Heart left ventricle (tissue), 16 donors: Measurements from ENCODE around the gene SLC16A8. TPM values are rescaled to one million over a fixed set of nuclear protein-coding genes. Genes with fewer than 3 reads are reported as not detected.
A peak's percentile ranks its signal among the peaks of the same experiment; 100 is the strongest.

Experiments
- ATAC-seq, 4 donors: fragments of 200-7000 bp; cut with Tn5 transposase; one replicate each; pipeline ENCODE4 v1.9.1; 2020 to 2022; ENCODE audit warnings: moderate library complexity in 4 of 4, mild to moderate bottlenecking in 3 of 4, moderate number of reproducible peaks in 1 of 4
- DNase-seq, 5 donors: peaks; one replicate each; pipeline ENCODE4 v3.0.0-alpha.2; 2020
- H3K27ac ChIP-seq, 12 donors: fragments of 200-600 bp; sonication (generic) in 4 of 12; one replicate each; pipeline versions ENCODE4 v1.5.0 to v1.8.0; 2016 to 2022; ENCODE audit warnings: mild to moderate bottlenecking in 2 of 12
- H3K27me3 ChIP-seq, 9 donors: fragments of 200-600 bp; sonication (generic) in 2 of 9; one replicate each; pipeline versions ENCODE4 v1.5.1 to v1.8.0; 2016 to 2022; ENCODE audit warnings: mild to moderate bottlenecking in 3 of 9
- H3K36me3 ChIP-seq, 9 donors: fragments of 200-600 bp; sonication (generic) in 2 of 9; one replicate each; pipeline versions ENCODE4 v1.5.0 to v1.8.0; 2018 to 2022; ENCODE audit warnings: mild to moderate bottlenecking in 2 of 9
- H3K4me1 ChIP-seq, 12 donors: fragments of 200-600 bp; sonication (generic) in 4 of 12; one replicate each; pipeline versions ENCODE4 v1.5.0 to v1.8.0; 2016 to 2022; ENCODE audit warnings: mild to moderate bottlenecking in 3 of 12
- H3K4me3 ChIP-seq, 12 donors: fragments of 200-600 bp; sonication (generic) in 4 of 12; one replicate each; pipeline versions ENCODE4 v1.5.0 to v1.8.0; 2017 to 2022; ENCODE audit warnings: mild to moderate bottlenecking in 9 of 12, moderate library complexity in 4 of 12
- H3K9me3 ChIP-seq, 12 donors: fragments of 200-600 bp; sonication (generic) in 4 of 12; one replicate each; pipeline versions ENCODE4 v1.5.0 to v1.8.0; 2016 to 2022; ENCODE audit warnings: mild to moderate bottlenecking in 1 of 12
- CTCF ChIP-seq, 12 donors: fragments of 200-600 bp; sonication (generic) in 4 of 12; IDR thresholded peaks; one replicate each; pipeline versions ENCODE4 v1.5.0 to v1.8.0; 2018 to 2022; ENCODE audit warnings: antibody characterized with exemption in 12 of 12, mild to moderate bottlenecking in 5 of 12
- POLR2A ChIP-seq, 2 donors: fragments of 450-650 bp; IDR thresholded peaks; one replicate each; pipeline ENCODE4 v1.6.1; 2017; ENCODE audit warnings: antibody characterized with exemption in 2 of 2, mild to moderate bottlenecking in 2 of 2, moderate library complexity in 2 of 2
- WGBS, 4 donors: extraction: QIAGEN DNeasy Blood & Tissue Kit in 2 of 4; methylation state at CpG; one replicate each; pipeline versions ENCODE4 v1.1.5 to v1.1.7; 2013 to 2018; 5-methylcytosine and 5-hydroxymethylcytosine counted together
- intact Hi-C, 10 donors: fragments of 100-400 bp; cut with DNase I; formaldehyde crosslinking; loops; one replicate each; pipeline versions ENCODE4 v1.11.1 to v1.14.2; 2022
- polyA plus RNA-seq, 2 donors: library from polyadenylated mRNA; stranded (reverse); fragments of 200-250 nt; gene quantifications; one replicate each; pipeline ENCODE4 v1.2.3, GENCODE V29; 2013
- total RNA-seq, 9 donors: library from RNA; depleted of rRNA in 2 of 9; stranded (reverse); fragments of >200 nt in 2 of 9; fragmentation: NEBNext Ultra II Directional in 3 of 9; extraction: Animal tissue kit (Norgen Biotek cat#: 25700) in 3 of 9; gene quantifications; one replicate each; pipeline versions ENCODE4 v1.1.0 to v1.2.4, GENCODE V29; 2016 to 2023
- donor health status: ischemic (EF 13 %, LVEDD 7.1; RV severe dilation, severe dysfunction).
- donor health status: healthy with polysubstance abuse.
- donor health status: DM: no; HTN: yes; CAD: no.
- donor health status: DM: no; HTN: no; CAD: no.
- donor health status: ischemic (EF 25% LVEDD 6.9; RV normal size, moderate dysfunction).
- donor health status: ischemic (EF 25% LVEDD 5.7; RV mildly dilated, moderate dysfunction).
- donor health status: healthy.
- donor health status: DM: yes; HTN: yes; CAD: no.
- donor health status: ischemic (EF 35%, LVEDD 5.7; RV mildly dilated, moderate dysfunction).
- donor health status: nonischemic (EF 11% LVEDD 7.7; RV severe dilation, severe dysfunction).
- donor health status: DM: yes; HTN: yes; CAD: no.
- donor health status: PGD.
- donor health status: ischemic (EF 29% LVEDD 5.4; RV normal size, mild dysfunction).
- donor health status: nonischemic (EF 23%, LVEDD 6.1; RV moderate dilation, normal function).

Gene SLC16A8
- total and polyA plus RNA-seq, 11 donors, result 0.34 TPM; not detected in 10

- WGBS, 4 donors, result 94 to 96% (median 95%) methylated on average over 29 to 32 of the region's 32 CpGs
- peaks cover 0 to 42% (median 35%) of the 10 kb centered on the region in 9 donors for H3K36me3 ChIP-seq
- no peak overlapping the region for H3K4me3 ChIP-seq
- no peak for TF ChIP-seq POLR2A (IDR thresholded peaks at IDR 0.05)
- TF ChIP-seq CTCF (IDR thresholded peaks at IDR 0.05), result no peak
- peaks cover 0 to 11% (median 3%) of the 10 kb centered on the region in 12 donors for H3K4me1 ChIP-seq
- no peak overlapping the region for H3K27ac ChIP-seq
- H3K27me3 ChIP-seq, result peaks cover 0 to 1% (median 0%) of the 10 kb centered on the region in 9 donors
- ATAC-seq (no peak), DNase-seq (peak in 1 of 5 donors; percentile 38)
- H3K9me3 ChIP-seq, result no peaks in the 10 kb centered on the region
- intact Hi-C loops, result loop anchor here in 1 of 10 donors (10.0 kb wide), 1 partner anchor 250 kb away; no protein-coding TSS in a partner anchor
Measured at GRCh38 chr22:38075105-38075825, 8.7 kb downstream of the SLC16A8 start.

GRCh38 chr22:38074181-38075104, 9.5 kb downstream of the SLC16A8 start:
- no peaks in the 10 kb centered on the region for H3K27me3 ChIP-seq
- peak in 1 of 5 donors; percentile 60 for DNase-seq
- H3K4me3 ChIP-seq, result no peak overlapping the region
- WGBS, 4 donors, result 77 to 88% (median 81%) methylated on average over 21 to 47 of the region's 47 CpGs
- H3K4me1 ChIP-seq, result peaks cover 0 to 18% (median 9%) of the 10 kb centered on the region in 12 donors
- intact Hi-C loops, result loop anchor here in 1 of 10 donors (10.0 kb wide), 1 partner anchor 250 kb away; no protein-coding TSS in a partner anchor
- no peak overlapping the region for H3K27ac ChIP-seq
- H3K9me3 ChIP-seq, result no peaks in the 10 kb centered on the region
- no peak for ATAC-seq
- peaks cover 0 to 42% (median 35%) of the 10 kb centered on the region in 9 donors for H3K36me3 ChIP-seq
- TF ChIP-seq CTCF (IDR thresholded peaks at IDR 0.05) (peak in 6 of 12 donors; percentile 10 to 36 (median 29)), POLR2A (IDR thresholded peaks at IDR 0.05) (no peak)

- Histone ChIP-seq H3K4me1 (peaks cover 0 to 25% (median 17%) of the 10 kb centered on the region in 12 donors), H3K4me3 (no peak overlapping the region), H3K27me3 (no peaks in the 10 kb centered on the region), H3K36me3 (peaks cover 0 to 45% (median 35%) of the 10 kb centered on the region in 9 donors), H3K27ac (no peak overlapping the region), H3K9me3 (no peaks in the 10 kb centered on the region)
- TF ChIP-seq POLR2A (IDR thresholded peaks at IDR 0.05) (no peak), CTCF (IDR thresholded peaks at IDR 0.05) (no peak)
- peak in 2 of 5 donors; percentile 13 to 49 for DNase-seq
- intact Hi-C loops, result loop anchor here in 1 of 10 donors (10.0 kb wide), 1 partner anchor 251 kb away; no protein-coding TSS in a partner anchor
- 92 to 96% (median 94%) methylated on average over 28 of the region's 28 CpGs for WGBS, 4 donors
- ATAC-seq, result no peak
Measured at GRCh38 chr22:38073150-38074130, 10.5 kb downstream of the SLC16A8 start.
